Activated CD8-positive, alpha-beta memory T cell treated with anti-CD3 and anti-CD28 coated beads, Interleukin-2, amount 10 ng/mL, durations not matched to agents 7 days and 5 days (primary cell): ENCODE measurements around the gene AKAP7. TPM values are rescaled to one million over a fixed set of nuclear protein-coding genes. Genes with fewer than 3 reads are reported as not detected.

Source experiments
- ATAC-seq: fragments of 150-1000 bp; cut with Tn5 transposase; one replicate; pipeline ENCODE4 v1.10.0; 2021; ENCODE audit warnings: moderate library complexity
- CTCF ChIA-PET: fragments of 350-600 bp; sonication (Branson Sonifier 250); formaldehyde crosslinking; loops from one replicate; lab custom pipeline; 2021; ENCODE audit warnings: antibody characterized with exemption; lab: Charles Lee
- DNase-seq: peaks from one replicate; pipeline ENCODE4 v3.0.0-alpha.2; 2020
- H3K27ac Mint-ChIP-seq: one replicate; pipeline ENCODE4 v1.8.0; 2021; ENCODE audit warnings: mild to moderate bottlenecking, mixed read lengths
- H3K27me3 Mint-ChIP-seq: one replicate; pipeline ENCODE4 v1.8.0; 2021; ENCODE audit warnings: mixed read lengths
- H3K36me3 Mint-ChIP-seq: one replicate; pipeline ENCODE4 v1.8.0; 2021; ENCODE audit warnings: mild to moderate bottlenecking, mixed read lengths
- H3K4me1 Mint-ChIP-seq: one replicate; pipeline ENCODE4 v1.8.0; 2021; ENCODE audit warnings: mixed read lengths
- H3K4me3 Mint-ChIP-seq: one replicate; pipeline ENCODE4 v1.8.0; 2021; ENCODE audit warnings: mild to moderate bottlenecking, moderate library complexity, mixed read lengths
- H3K9me3 Mint-ChIP-seq: one replicate; pipeline ENCODE4 v1.8.0; 2022; ENCODE audit warnings: low read depth, mixed read lengths
- total RNA-seq, 2 experiments: library from RNA; stranded (reverse); gene quantifications; one replicate each; pipeline ENCODE4 v1.2.3, GENCODE V29; 2021

Gene AKAP7
- total RNA-seq, 2 experiments from 2014 or later: 7.3 to 10.3 TPM

GRCh38 chr6:131182991-131183425 lies 47.7 kb downstream of the AKAP7 start:
- no peaks in the 10 kb centered on the region for H3K9me3 Mint-ChIP-seq
- H3K4me3 Mint-ChIP-seq: peak overlapping the region; percentile 43
- H3K27ac Mint-ChIP-seq: peak overlapping the region; percentile 97
- peak; percentile 54 for DNase-seq
- ATAC-seq: peak; percentile 92
- CTCF ChIA-PET: interaction anchor here (0.7 to 4.4 kb wide), 19 partner anchors 9 to 445 kb away, joined by 3 to 46 read pairs (median 4); partner anchors contain the start of gene MED23
- peaks cover 9% of the 10 kb centered on the region for H3K4me1 Mint-ChIP-seq
- peaks cover 16% of the 10 kb centered on the region for H3K36me3 Mint-ChIP-seq
- H3K27me3 Mint-ChIP-seq: no peaks in the 10 kb centered on the region

- no peak for ATAC-seq
- CTCF ChIA-PET: interaction anchor here (0.8 to 4.4 kb wide), 14 partner anchors 9 to 445 kb away, joined by 3 to 46 read pairs (median 6); partner anchors contain the start of gene MED23
- Mint-ChIP-seq H3K27me3 (no peaks in the 10 kb centered on the region), H3K27ac (peak overlapping the region; percentile 97), H3K4me3 (no peak overlapping the region), H3K36me3 (peaks cover 16% of the 10 kb centered on the region), H3K4me1 (peaks cover 9% of the 10 kb centered on the region), H3K9me3 (no peaks in the 10 kb centered on the region)
- DNase-seq: no peak
Observed at GRCh38 chr6:131183427-131184095, 48.3 kb downstream of the AKAP7 start.

GRCh38 chr6:131191590-131191989 lies 56.3 kb downstream of the AKAP7 start:
- DNase-seq: no peak
- Mint-ChIP-seq H3K4me1 (no peaks in the 10 kb centered on the region), H3K27ac (no peak overlapping the region), H3K36me3 (peaks cover 49% of the 10 kb centered on the region), H3K27me3 (no peaks in the 10 kb centered on the region), H3K9me3 (peaks cover 9% of the 10 kb centered on the region), H3K4me3 (no peak overlapping the region)
- CTCF ChIA-PET: interaction anchor here (1.2 kb wide), 1 partner anchor 8 kb away, joined by 3 read pairs; no protein-coding TSS in a partner anchor
- no peak for ATAC-seq

GRCh38 chr6:131197716-131198115 lies 62.4 kb downstream of the AKAP7 start:
- ATAC-seq: no peak
- H3K4me1 Mint-ChIP-seq: peaks cover 44% of the 10 kb centered on the region
- H3K4me3 Mint-ChIP-seq: no peak overlapping the region
- peak overlapping the region; percentile 96 for H3K27ac Mint-ChIP-seq
- peaks cover 12% of the 10 kb centered on the region for H3K9me3 Mint-ChIP-seq
- DNase-seq: peak; percentile 75
- CTCF ChIA-PET: interaction anchor here (1.4 to 4.1 kb wide), 4 partner anchors 15 to 430 kb away, joined by 4 to 46 read pairs (median 24); partner anchors contain the start of gene MED23
- H3K27me3 Mint-ChIP-seq: no peaks in the 10 kb centered on the region
- H3K36me3 Mint-ChIP-seq: peaks cover 60% of the 10 kb centered on the region

- no peaks in the 10 kb centered on the region for H3K27me3 Mint-ChIP-seq
- DNase-seq (peak; percentile 89), ATAC-seq (peak; percentile 95)
- H3K9me3 Mint-ChIP-seq: peaks cover 3% of the 10 kb centered on the region
- peak overlapping the region; percentile 77 for H3K4me3 Mint-ChIP-seq
- peak overlapping the region; percentile 96 for H3K27ac Mint-ChIP-seq
- CTCF ChIA-PET: interaction anchor here (0.6 to 4.1 kb wide), 14 partner anchors 8 to 429 kb away, joined by 3 to 46 read pairs (median 4); partner anchors contain the start of gene MED23
- H3K4me1 Mint-ChIP-seq: peaks cover 58% of the 10 kb centered on the region
- H3K36me3 Mint-ChIP-seq: peaks cover 46% of the 10 kb centered on the region
Observed at GRCh38 chr6:131199568-131200272, 64.5 kb downstream of the AKAP7 start.

GRCh38 chr6:131205481-131206244 lies 70.4 kb downstream of the AKAP7 start:
- DNase-seq (no peak), ATAC-seq (no peak)
- Mint-ChIP-seq H3K27me3 (no peaks in the 10 kb centered on the region), H3K4me1 (peaks cover 42% of the 10 kb centered on the region), H3K36me3 (peaks cover 24% of the 10 kb centered on the region), H3K4me3 (no peak overlapping the region), H3K9me3 (no peaks in the 10 kb centered on the region), H3K27ac (no peak overlapping the region)
- CTCF ChIA-PET: interaction anchor here (1.1 to 1.6 kb wide), 2 partner anchors 23 to 329 kb away, joined by 4 read pairs; no protein-coding TSS in a partner anchor

GRCh38 chr6:131206463-131207251 lies 71.4 kb downstream of the AKAP7 start:
- H3K27me3 Mint-ChIP-seq: no peaks in the 10 kb centered on the region
- no peaks in the 10 kb centered on the region for H3K9me3 Mint-ChIP-seq
- ATAC-seq: no peak
- H3K4me1 Mint-ChIP-seq: peaks cover 37% of the 10 kb centered on the region
- CTCF ChIA-PET: interaction anchor here (1.1 kb wide), 2 partner anchors 24 to 328 kb away, joined by 4 to 5 read pairs; no protein-coding TSS in a partner anchor
- DNase-seq: no peak
- peaks cover 28% of the 10 kb centered on the region for H3K36me3 Mint-ChIP-seq
- no peak overlapping the region for H3K27ac Mint-ChIP-seq
- no peak overlapping the region for H3K4me3 Mint-ChIP-seq

GRCh38 chr6:131208787-131209186 lies 73.5 kb downstream of the AKAP7 start:
- Mint-ChIP-seq H3K4me1 (peaks cover 38% of the 10 kb centered on the region), H3K9me3 (no peaks in the 10 kb centered on the region), H3K36me3 (peaks cover 23% of the 10 kb centered on the region), H3K4me3 (no peak overlapping the region), H3K27me3 (no peaks in the 10 kb centered on the region), H3K27ac (no peak overlapping the region)
- CTCF ChIA-PET: no interaction called here
- DNase-seq (no peak), ATAC-seq (no peak)

- H3K36me3 Mint-ChIP-seq: peaks cover 25% of the 10 kb centered on the region
- H3K9me3 Mint-ChIP-seq: no peaks in the 10 kb centered on the region
- ATAC-seq (no peak), DNase-seq (no peak)
- H3K27ac Mint-ChIP-seq: no peak overlapping the region
- CTCF ChIA-PET: interaction anchor here (1.3 kb wide), 1 partner anchor 418 kb away, joined by 4 read pairs; the partner anchor contains the start of gene MED23
- no peaks in the 10 kb centered on the region for H3K27me3 Mint-ChIP-seq
- no peak overlapping the region for H3K4me3 Mint-ChIP-seq
- H3K4me1 Mint-ChIP-seq: peaks cover 34% of the 10 kb centered on the region
Observed at GRCh38 chr6:131210469-131210868, 75.2 kb downstream of the AKAP7 start.

- no peaks in the 10 kb centered on the region for H3K9me3 Mint-ChIP-seq
- peaks cover 25% of the 10 kb centered on the region for H3K36me3 Mint-ChIP-seq
- no peak for ATAC-seq
- DNase-seq: no peak
- no peaks in the 10 kb centered on the region for H3K27me3 Mint-ChIP-seq
- no peak overlapping the region for H3K4me3 Mint-ChIP-seq
- H3K27ac Mint-ChIP-seq: no peak overlapping the region
- CTCF ChIA-PET: interaction anchor here (1.0 kb wide), 1 partner anchor 11 kb away, joined by 3 read pairs; no protein-coding TSS in a partner anchor
- peaks cover 28% of the 10 kb centered on the region for H3K4me1 Mint-ChIP-seq
Observed at GRCh38 chr6:131212024-131212423, 76.8 kb downstream of the AKAP7 start.

- H3K36me3 Mint-ChIP-seq: peaks cover 22% of the 10 kb centered on the region
- CTCF ChIA-PET: interaction anchor here (0.8 to 2.0 kb wide), 2 partner anchors 14 to 307 kb away, joined by 3 to 7 read pairs; no protein-coding TSS in a partner anchor
Observed at GRCh38 chr6:131212913-131213312, 77.6 kb downstream of the AKAP7 start.

GRCh38 chr6:131213501-131213990 lies 78.3 kb downstream of the AKAP7 start:
- H3K4me3 Mint-ChIP-seq: no peak overlapping the region
- ATAC-seq (peak; percentile 33), DNase-seq (no peak)
- no peak overlapping the region for H3K27ac Mint-ChIP-seq
- no peaks in the 10 kb centered on the region for H3K9me3 Mint-ChIP-seq
- H3K36me3 Mint-ChIP-seq: peaks cover 19% of the 10 kb centered on the region
- CTCF ChIA-PET: interaction anchor here (0.8 to 2.0 kb wide), 3 partner anchors 9 to 306 kb away, joined by 3 to 7 read pairs (median 3); no protein-coding TSS in a partner anchor
- H3K27me3 Mint-ChIP-seq: no peaks in the 10 kb centered on the region
- H3K4me1 Mint-ChIP-seq: peaks cover 24% of the 10 kb centered on the region

More at GRCh38 chr6:131212913-131213312, 77.6 kb downstream of the AKAP7 start:
- no peaks in the 10 kb centered on the region for H3K9me3 Mint-ChIP-seq
- ATAC-seq (no peak), DNase-seq (no peak)
- H3K27ac Mint-ChIP-seq: no peak overlapping the region
- H3K4me1 Mint-ChIP-seq: peaks cover 24% of the 10 kb centered on the region
- no peak overlapping the region for H3K4me3 Mint-ChIP-seq
- H3K27me3 Mint-ChIP-seq: no peaks in the 10 kb centered on the region
